Endodermal cell (in vitro differentiated cells): ENCODE results near the gene ENPP4. TPM values are rescaled to one million over a fixed set of nuclear protein-coding genes. Genes with fewer than 3 reads are reported as not detected.
A peak's percentile ranks its signal among the peaks of the same experiment; 100 is the strongest.
"Not testable (repeated sequence)": the region's sequence is repeated elsewhere in the genome, so short reads cannot be mapped to it uniquely, and the experiment has no call there.

Source experiments
- DNase-seq: peaks from one replicate; pipeline ENCODE4 v3.0.0-alpha.2; 2017
- H3K27ac ChIP-seq: 2 replicates; pipeline ENCODE4 v1.5.1; 2013; ENCODE audit warnings: mild to moderate bottlenecking, low read depth, low read length, moderate library complexity
- H3K27me3 ChIP-seq: 2 replicates; pipeline ENCODE4 v1.6.1; 2013; ENCODE audit warnings: mild to moderate bottlenecking, low read length, moderate library complexity; ENCODE audit not compliant: insufficient read depth, control insufficient read depth, poor library complexity, severe bottlenecking
- H3K36me3 ChIP-seq: 2 replicates; pipeline ENCODE4 v1.7.0; 2013; ENCODE audit warnings: mild to moderate bottlenecking, low read length, moderate library complexity; ENCODE audit not compliant: control insufficient read depth, insufficient read depth
- H3K4me1 ChIP-seq: one replicate; pipeline ENCODE4 v1.7.0; 2013; ENCODE audit warnings: low read length; ENCODE audit not compliant: control insufficient read depth, insufficient read depth
- H3K4me3 ChIP-seq: 2 replicates; pipeline ENCODE4 v1.5.1; 2013; ENCODE audit warnings: mild to moderate bottlenecking, low read length, moderate library complexity
- H3K9ac ChIP-seq: 2 replicates; pipeline ENCODE4 v1.6.1; 2013; ENCODE audit warnings: mild to moderate bottlenecking, low read length, moderate library complexity; ENCODE audit not compliant: poor library complexity, severe bottlenecking; ENCODE audit errors: extremely low read depth
- H3K9me3 ChIP-seq: 2 replicates; pipeline ENCODE4 v1.6.1; 2013; ENCODE audit warnings: mild to moderate bottlenecking, low read length, moderate library complexity; ENCODE audit not compliant: control insufficient read depth
- H3K27ac Mint-ChIP-seq: 2 replicates; pipeline ENCODE4 v1.8.0; 2020; ENCODE audit warnings: mixed read lengths
- H3K27me3 Mint-ChIP-seq: 2 replicates; pipeline ENCODE4 v1.8.0; 2021; ENCODE audit warnings: mild to moderate bottlenecking, mixed read lengths; ENCODE audit not compliant: insufficient read depth
- H3K36me3 Mint-ChIP-seq: 2 replicates; pipeline ENCODE4 v1.8.0; 2020; ENCODE audit warnings: low read depth, mixed read lengths
- H3K4me1 Mint-ChIP-seq: 2 replicates; pipeline ENCODE4 v1.8.0; 2020; ENCODE audit warnings: mixed read lengths
- H3K4me3 Mint-ChIP-seq: 2 replicates; pipeline ENCODE4 v1.8.0; 2020; ENCODE audit warnings: mild to moderate bottlenecking, moderate library complexity, mixed read lengths
- H3K9me3 Mint-ChIP-seq: 2 replicates; pipeline ENCODE4 v1.8.0; 2020; ENCODE audit warnings: mild to moderate bottlenecking, mixed read lengths
- CTCF ChIP-seq: fragments of 200-600 bp; sonication (generic); conservative IDR thresholded peaks from 2 replicates; pipeline ENCODE4 v1.5.0; 2021; ENCODE audit warnings: antibody characterized with exemption, mild to moderate bottlenecking
- WGBS, 2 experiments: methylation state at CpG; one replicate each; pipeline versions ENCODE4 v1.1.5 to v1.1.7; 2013; ENCODE audit warnings: missing lambda C conversion rate in 2 of 2, mixed read lengths in 1 of 2; ENCODE audit not compliant: insufficient coverage in 1 of 2, insufficient read length in 1 of 2; 5-methylcytosine and 5-hydroxymethylcytosine counted together
- long read RNA-seq, 4 experiments: library from polyadenylated mRNA in 2 of 4; library from RNA in 1 of 4; library from capped mRNA in 1 of 4; stranded (forward) in 3 of 4; unstranded in 1 of 4; transcript quantifications; one replicate each; pipeline ENCODE4 v2.0.0, GENCODE V29; 2020 to 2021; ENCODE audit warnings: inconsistent platforms in 1 of 4
- polyA plus RNA-seq, 2 experiments: library from polyadenylated mRNA; stranded (reverse); fragments of 50-300 nt; gene quantifications; one replicate each; pipeline ENCODE4 v1.2.3, GENCODE V29; 2013
- total RNA-seq, 2 donors: library from RNA; stranded (reverse); fragmentation: NEBNext Ultra II Directional in 1 of 2; extraction: Animal tissue kit (Norgen Biotek cat#: 25700) in 1 of 2; gene quantifications; 2 replicates in 1 of 2; 3 replicates in 1 of 2; pipeline ENCODE4 v1.2.1, GENCODE V29; 2021

Gene ENPP4
- 1 to 10 TPM; 3.5 to 7.2 TPM for total RNA-seq
- 6.3 TPM for polyA plus RNA-seq (2013, experiment 1 of 2)
- polyA plus RNA-seq (2013, experiment 2 of 2): 6.3 TPM
- long read RNA-seq, experiment 1, full-length matches to known transcripts: 1 of 3 reads
- long read RNA-seq, experiment 1, partial matches to known transcripts: 0 of 3 reads
- long read RNA-seq, experiment 1, other reads (novel, unspliced or antisense): 2 of 3 reads
- long read RNA-seq, experiment 2, full-length matches to known transcripts: 29 of 33 reads
- long read RNA-seq, experiment 2, partial matches to known transcripts: 0 of 33 reads
- long read RNA-seq, experiment 2, other reads (novel, unspliced or antisense): 4 of 33 reads
- long read RNA-seq, experiment 3, full-length matches to known transcripts: 21 of 25 reads
- long read RNA-seq, experiment 3, partial matches to known transcripts: 1 of 25 reads
- long read RNA-seq, experiment 3, other reads (novel, unspliced or antisense): 3 of 25 reads
- long read RNA-seq, experiment 4, full-length matches to known transcripts: 2 of 3 reads
- long read RNA-seq, experiment 4, partial matches to known transcripts: 0 of 3 reads
- long read RNA-seq, experiment 4, other reads (novel, unspliced or antisense): 1 of 3 reads

GRCh38 chr6:46129629-46130511 lies at the start of gene ENPP4:
Gene ENPP4, plus strand, starts transcription at chr6:46129989. Its CDS starts 9,595 bp downstream, at chr6:46139584.
- peaks cover 29% of the 10 kb centered on the region for H3K27me3 Mint-ChIP-seq
- H3K9me3 Mint-ChIP-seq: no peaks in the 10 kb centered on the region
- peak; percentile 25 for TF ChIP-seq CTCF
- Histone ChIP-seq H3K27ac (no peak within 1 kb of the TSS), H3K9me3 (no peaks in the 10 kb centered on the region), H3K36me3 (no peaks in the 10 kb centered on the region), H3K9ac (peak within 1 kb of the TSS; percentile 38), H3K27me3 (peaks cover 37% of the 10 kb centered on the region), H3K4me3 (peak within 1 kb of the TSS; percentile 81), H3K4me1 (no peaks in the 10 kb centered on the region)
- 1 to 5% methylated on average over 8 to 60 of the region's 61 CpGs for WGBS, 2 experiments
- H3K36me3 Mint-ChIP-seq: no peaks in the 10 kb centered on the region
- DNase-seq: peak; percentile 98
- H3K4me1 Mint-ChIP-seq: peaks cover 10% of the 10 kb centered on the region
- H3K27ac Mint-ChIP-seq: peak within 1 kb of the TSS; percentile 56
- H3K4me3 Mint-ChIP-seq: peak within 1 kb of the TSS; percentile 81

- Histone ChIP-seq H3K27ac (no peak overlapping the region), H3K27me3 (peaks cover 59% of the 10 kb centered on the region), H3K9me3 (no peaks in the 10 kb centered on the region), H3K4me1 (peaks cover 12% of the 10 kb centered on the region), H3K36me3 (no peaks in the 10 kb centered on the region), H3K9ac (no peak overlapping the region), H3K4me3 (no peak overlapping the region)
- no peak for DNase-seq
- Mint-ChIP-seq H3K27ac (no peak overlapping the region), H3K4me3 (no peak overlapping the region), H3K36me3 (no peaks in the 10 kb centered on the region), H3K4me1 (peaks cover 13% of the 10 kb centered on the region), H3K27me3 (peaks cover 42% of the 10 kb centered on the region), H3K9me3 (peaks cover 11% of the 10 kb centered on the region)
- no peak for TF ChIP-seq CTCF
- WGBS, 2 experiments: 81 to 93% methylated on average over 3 to 4 of the region's 4 CpGs
Measured at GRCh38 chr6:46080111-46080510, 49.7 kb upstream of the ENPP4 start.

- H3K36me3 ChIP-seq, H3K4me3 ChIP-seq, H3K27ac Mint-ChIP-seq, H3K36me3 Mint-ChIP-seq, DNase-seq, H3K4me3 Mint-ChIP-seq, H3K4me1 Mint-ChIP-seq, H3K27ac ChIP-seq, H3K4me1 ChIP-seq, H3K9ac ChIP-seq: not testable (repeated sequence)
- Mint-ChIP-seq H3K27me3 (peaks cover 28% of the 10 kb centered on the region), H3K9me3 (peaks cover 25% of the 10 kb centered on the region)
- Histone ChIP-seq H3K27me3 (peaks cover 15% of the 10 kb centered on the region), H3K9me3 (peaks cover 11% of the 10 kb centered on the region)
- 90 to 100% methylated on average over 3 to 8 of the region's 10 CpGs for WGBS, 2 experiments
Measured at GRCh38 chr6:46085688-46086087, 44.1 kb upstream of the ENPP4 start.
